AG08396 (cell line): ENCODE data around the gene UNC93B1.

Experiments
- DNase-seq: peaks from one replicate; pipeline ENCODE4 v3.0.0; 2012; ENCODE audit warnings: low spot score, mixed read lengths

The UNC93B1 gene

GRCh38 chr11:68022531-68022930 is 18.6 kb upstream of the UNC93B1 start:
- DNase-seq, result no peak

- DNase-seq, result no peak
Observed at GRCh38 chr11:68021167-68021787, 17.4 kb upstream of the UNC93B1 start.

DNA sequence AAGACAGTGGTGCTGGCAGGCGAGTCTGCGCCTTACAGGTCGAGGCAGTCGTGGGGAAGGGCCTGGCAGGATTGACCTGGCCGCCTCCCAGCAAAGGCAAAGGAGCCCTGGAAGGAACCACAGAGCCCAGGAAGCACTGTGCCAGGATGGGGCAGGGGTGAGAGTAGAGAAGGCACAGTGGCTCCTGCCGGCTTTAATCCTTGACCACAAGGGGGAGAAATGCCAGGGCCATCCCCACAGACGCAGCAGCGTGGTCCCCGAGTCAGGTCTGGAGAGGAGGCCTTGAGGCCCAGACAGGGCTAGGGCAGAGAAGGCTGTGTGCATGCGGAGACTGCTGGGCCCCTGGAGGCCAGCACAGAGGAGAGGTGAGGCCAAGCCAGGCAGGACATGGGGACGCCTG is 16.7 kb upstream of the UNC93B1 start:
- DNase-seq, result no peak

- DNase-seq, result no peak
Observed at GRCh38 chr11:68019486-68019885, 15.6 kb upstream of the UNC93B1 start.

GRCh38 chr11:68018730-68019190 is 14.9 kb upstream of the UNC93B1 start:
- DNase-seq, result no peak

- no peak for DNase-seq
Observed at GRCh38 chr11:68017980-68018729, 14.3 kb upstream of the UNC93B1 start.

DNA sequence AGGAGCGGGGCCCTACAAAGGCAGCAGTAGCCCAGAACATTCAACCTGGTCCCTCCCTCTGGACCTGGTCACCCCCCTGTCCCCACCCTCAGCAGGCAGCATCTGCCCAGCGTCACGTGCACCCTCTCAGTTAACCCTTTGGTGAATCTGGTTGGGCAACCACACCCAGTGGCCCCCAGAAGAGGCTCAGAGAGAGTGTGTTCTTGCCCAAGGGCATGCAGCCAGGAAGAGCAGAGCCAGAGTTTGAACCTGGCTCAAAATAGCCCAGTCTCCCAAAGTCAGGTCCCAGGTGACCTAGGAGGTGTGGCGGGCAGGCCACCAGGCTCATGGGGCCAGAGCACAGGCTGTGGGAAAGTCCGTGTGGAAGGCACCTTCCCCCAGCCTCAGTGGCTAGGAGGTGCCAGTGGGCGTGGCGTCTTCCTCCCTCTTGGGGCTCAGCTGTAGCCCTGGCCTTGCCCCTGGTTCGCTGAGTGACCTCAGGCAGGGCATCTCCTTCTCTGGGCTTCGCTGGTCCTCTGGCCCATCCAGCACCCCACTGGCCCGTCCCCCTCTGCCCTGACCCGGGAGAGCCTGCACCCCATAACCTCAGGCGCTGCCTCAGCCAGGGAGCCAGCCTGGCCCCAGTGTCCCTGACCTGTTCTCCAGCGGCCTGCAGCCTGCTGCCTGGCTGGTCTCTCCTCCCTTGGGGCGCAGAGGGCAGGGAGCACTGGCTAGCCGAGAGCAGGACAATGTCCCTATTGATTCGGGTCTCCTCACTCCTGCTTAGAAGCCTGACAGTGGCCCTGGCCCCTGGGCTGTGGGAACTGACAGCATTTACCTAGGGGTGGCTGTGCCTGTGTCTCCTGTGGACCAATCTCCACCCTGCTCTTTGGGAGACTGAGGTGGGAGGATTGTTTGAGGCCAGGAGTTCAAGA is 13.3 kb upstream of the UNC93B1 start:
- no peak for DNase-seq

GRCh38 chr11:68016161-68016903 is 12.4 kb upstream of the UNC93B1 start:
- no peak for DNase-seq

DNA sequence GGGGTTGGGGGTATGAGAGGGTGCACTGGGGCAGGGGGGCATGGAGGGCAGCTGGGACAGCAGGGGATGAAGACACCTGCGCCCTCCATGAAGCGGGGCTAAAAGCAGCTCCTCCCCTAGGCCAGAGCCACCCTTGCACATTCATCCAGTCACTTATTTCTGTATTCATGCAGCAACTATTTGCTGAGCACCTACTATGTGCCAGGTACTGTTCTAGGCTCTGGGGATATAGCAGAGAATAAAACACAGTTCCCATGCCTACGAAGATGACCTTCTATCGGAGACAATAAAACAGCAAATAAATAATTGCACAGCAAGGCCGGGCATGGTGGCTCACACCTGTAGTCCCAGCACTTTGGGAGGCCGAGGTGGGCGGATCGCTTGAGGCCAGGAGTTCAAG is 11.6 kb upstream of the UNC93B1 start:
- no peak for DNase-seq

DNA sequence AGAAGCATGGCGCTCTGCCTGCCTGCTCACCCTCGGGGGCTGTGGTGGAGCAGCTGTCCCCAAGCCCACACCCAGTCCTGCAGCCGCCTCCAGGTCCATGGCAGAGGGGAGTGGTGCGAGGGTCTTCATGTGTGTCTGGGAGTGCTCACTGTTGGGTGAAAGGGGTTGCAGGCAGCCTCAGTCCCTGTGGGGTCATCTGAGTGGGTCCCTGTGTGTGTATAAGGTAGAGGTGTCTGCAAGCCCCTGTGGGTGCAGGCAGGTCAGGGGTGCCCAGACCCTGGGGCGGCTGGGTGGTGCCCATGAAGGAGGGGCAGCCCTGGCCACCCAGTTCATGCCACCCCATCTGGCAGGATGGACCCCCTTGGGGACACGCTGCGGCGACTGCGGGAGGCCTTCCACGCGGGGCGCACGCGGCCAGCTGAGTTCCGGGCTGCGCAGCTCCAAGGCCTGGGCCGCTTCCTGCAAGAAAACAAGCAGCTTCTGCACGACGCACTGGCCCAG is 11.1 kb upstream of the UNC93B1 start:
- no peak for DNase-seq

DNA sequence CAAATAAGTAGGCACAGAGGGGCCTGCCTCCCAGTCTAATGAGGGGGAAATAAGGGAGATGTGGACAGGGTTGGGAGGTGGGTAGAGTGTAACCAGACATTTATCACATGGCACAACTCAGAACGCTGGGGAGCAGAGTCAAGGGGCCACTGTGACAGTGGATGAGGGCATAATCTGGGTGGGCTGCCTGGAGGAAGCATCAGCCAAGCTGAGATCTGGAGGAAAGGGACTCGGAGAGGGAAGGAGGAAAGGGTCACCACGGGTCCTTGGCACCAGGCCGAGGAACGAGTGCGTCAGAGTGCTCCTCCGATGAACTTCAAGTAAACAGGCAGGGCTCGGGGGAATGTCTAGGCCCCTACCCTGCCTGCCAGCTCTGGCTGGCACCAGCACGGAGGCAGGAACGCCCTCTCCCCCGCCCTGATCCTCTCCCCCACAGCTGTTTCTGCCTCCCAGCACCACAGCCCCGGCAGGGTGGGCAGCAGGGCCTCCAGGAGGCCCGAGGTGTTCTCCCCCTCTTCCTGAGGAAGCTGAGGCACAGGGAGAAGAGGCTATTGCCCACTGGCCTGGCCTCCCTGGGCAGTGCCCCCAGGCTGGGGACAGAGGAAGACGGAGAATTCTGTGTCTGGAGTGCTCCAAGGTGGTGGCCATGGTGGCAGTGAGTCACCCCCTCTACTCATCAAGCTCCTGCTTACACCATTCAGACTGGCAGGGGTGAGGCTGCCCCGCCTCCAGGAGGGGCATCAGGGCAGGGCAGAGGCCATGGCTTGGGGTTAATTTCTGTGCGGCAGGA is 10.5 kb upstream of the UNC93B1 start:
- DNase-seq, result peak; percentile 74

DNA sequence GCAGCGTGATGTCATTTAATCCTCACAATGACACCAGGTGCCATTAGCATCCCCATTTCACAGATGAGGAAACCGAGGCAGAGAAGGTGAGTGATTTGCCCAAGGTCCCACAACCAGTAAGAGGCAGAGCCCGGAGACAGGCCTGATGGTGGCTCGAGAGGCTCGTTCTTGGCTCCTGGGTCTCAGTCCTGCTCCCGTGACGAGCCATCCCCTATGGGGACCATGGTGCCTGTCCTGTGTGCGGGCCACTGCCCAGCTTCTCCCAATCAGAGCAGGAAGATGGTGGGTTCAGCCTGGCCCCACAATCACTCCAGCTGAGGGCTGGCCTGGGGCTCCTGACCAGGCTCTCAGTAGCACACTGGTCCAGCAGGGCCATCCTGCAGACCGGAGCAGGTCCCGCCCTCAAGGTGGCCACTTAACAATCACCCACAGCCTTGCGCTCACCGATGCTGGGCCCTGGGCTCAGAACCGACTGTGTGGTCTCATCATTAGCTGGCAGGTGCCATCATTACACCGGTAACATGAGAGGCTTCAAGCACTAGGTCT is 9.8 kb upstream of the UNC93B1 start:
- no peak for DNase-seq

- peak; percentile 92 for DNase-seq
Observed at GRCh38 chr11:68012843-68013610, 9.1 kb upstream of the UNC93B1 start.

- DNase-seq, result no peak
Observed at GRCh38 chr11:68012044-68012842, 8.3 kb upstream of the UNC93B1 start.

- DNase-seq, result no peak
Observed at GRCh38 chr11:68011051-68011943, 7.4 kb upstream of the UNC93B1 start.

- peak; percentile 88 for DNase-seq
Observed at GRCh38 chr11:68010090-68011041, 6.5 kb upstream of the UNC93B1 start, which contains the start of gene ALDH3B1. ALDH3B1 (plus strand) TSS chr11:68010327; CDS start chr11:68015298, 4,971 bp downstream.
